ENCODE results near the gene HS2ST1. TPM values are rescaled to one million over a fixed set of nuclear protein-coding genes. Genes with fewer than 3 reads are reported as not detected.

HS2ST1 gene
- total RNA-seq, 1 donor from 2014 or later: 19.0 TPM

DNA sequence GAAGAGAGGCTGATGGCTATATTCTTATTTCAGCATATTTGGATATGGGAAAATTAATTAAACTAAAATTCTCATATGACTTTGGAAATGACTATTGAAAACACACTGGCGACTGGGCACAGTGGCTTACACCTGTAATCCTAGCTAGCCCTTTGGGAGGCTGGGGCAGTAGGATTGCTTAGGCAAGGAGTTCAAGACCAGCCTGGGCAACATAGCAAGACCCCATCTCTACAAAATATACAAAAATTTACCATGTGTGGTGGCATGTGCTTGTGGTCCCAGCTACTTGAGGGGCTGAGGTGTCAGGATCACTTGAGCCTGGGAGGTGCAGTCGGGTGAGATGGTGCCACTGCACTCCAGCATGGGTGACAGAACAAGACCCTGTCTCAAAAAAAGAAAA lies 26.2 kb downstream of the HS2ST1 start:
- DNase-seq (ENCODE audit: low read depth): no peak
- H3K4me3 ChIP-seq (ENCODE audit: low read depth, low read length): no peak overlapping the region
- no peaks in the 10 kb centered on the region for H3K27me3 ChIP-seq (ENCODE audit: control insufficient read depth, insufficient read depth, low read length)
- TF ChIP-seq, protein P1, sequence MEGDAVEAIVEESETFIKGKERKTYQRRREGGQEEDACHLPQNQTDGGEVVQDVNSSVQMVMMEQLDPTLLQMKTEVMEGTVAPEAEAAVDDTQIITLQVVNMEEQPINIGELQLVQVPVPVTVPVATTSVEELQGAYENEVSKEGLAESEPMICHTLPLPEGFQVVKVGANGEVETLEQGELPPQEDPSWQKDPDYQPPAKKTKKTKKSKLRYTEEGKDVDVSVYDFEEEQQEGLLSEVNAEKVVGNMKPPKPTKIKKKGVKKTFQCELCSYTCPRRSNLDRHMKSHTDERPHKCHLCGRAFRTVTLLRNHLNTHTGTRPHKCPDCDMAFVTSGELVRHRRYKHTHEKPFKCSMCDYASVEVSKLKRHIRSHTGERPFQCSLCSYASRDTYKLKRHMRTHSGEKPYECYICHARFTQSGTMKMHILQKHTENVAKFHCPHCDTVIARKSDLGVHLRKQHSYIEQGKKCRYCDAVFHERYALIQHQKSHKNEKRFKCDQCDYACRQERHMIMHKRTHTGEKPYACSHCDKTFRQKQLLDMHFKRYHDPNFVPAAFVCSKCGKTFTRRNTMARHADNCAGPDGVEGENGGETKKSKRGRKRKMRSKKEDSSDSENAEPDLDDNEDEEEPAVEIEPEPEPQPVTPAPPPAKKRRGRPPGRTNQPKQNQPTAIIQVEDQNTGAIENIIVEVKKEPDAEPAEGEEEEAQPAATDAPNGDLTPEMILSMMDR (IDR thresholded peaks at IDR 0.05; ENCODE audit: insufficient read depth, low read length, severe bottlenecking): no peak
- H3K36me3 ChIP-seq (ENCODE audit: control insufficient read depth, insufficient read depth, low read length): no peaks in the 10 kb centered on the region
- no peak for FAIRE-seq

DNA sequence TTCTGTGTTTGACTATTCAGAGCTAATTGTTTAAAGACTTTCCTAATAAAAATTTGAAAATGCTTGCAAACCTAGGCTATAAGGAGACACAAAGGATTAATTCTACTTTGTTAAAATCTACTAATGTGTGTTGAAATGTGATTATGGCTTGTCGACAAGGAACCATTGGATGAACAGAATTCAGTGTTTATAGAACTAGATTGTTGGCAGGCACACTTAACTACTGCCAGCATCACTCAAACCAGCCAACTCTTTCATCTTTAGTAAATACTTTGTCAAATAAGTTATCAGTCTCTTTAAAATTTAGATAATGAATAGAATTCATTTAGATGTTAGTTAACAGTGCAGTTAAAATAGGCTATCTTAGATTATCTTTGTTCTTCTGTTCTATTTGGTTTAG lies 27.6 kb downstream of the HS2ST1 start:
- DNase-seq (ENCODE audit: low read depth) (no peak), FAIRE-seq (no peak)
- Histone ChIP-seq H3K4me3 (ENCODE audit: low read depth, low read length) (no peak overlapping the region), H3K36me3 (ENCODE audit: control insufficient read depth, insufficient read depth, low read length) (no peaks in the 10 kb centered on the region), H3K27me3 (ENCODE audit: control insufficient read depth, insufficient read depth, low read length) (no peaks in the 10 kb centered on the region)
- TF ChIP-seq, protein P1 (IDR thresholded peaks at IDR 0.05; ENCODE audit: insufficient read depth, low read length, severe bottlenecking): no peak

DNA sequence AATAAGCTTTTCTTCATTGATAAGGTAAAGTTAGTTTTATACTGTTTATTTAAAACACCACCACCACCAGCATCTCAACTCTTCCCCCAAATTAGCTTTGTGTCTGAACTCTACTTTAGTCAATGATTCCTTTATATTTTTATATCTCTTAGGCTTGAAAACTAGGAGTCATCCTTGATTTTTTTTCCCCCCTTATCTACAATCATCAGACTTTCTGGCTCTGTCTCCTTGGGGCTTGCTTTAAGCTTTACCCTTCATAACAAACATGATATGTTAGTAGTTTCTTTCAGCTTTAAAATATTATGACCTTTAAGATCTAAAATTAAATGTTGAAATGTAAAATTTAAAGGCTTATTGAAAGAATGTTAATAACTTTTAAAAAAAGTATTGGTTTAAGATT lies 28.3 kb downstream of the HS2ST1 start:
- H3K36me3 ChIP-seq (ENCODE audit: control insufficient read depth, insufficient read depth, low read length): no peaks in the 10 kb centered on the region
- no peak overlapping the region for H3K4me3 ChIP-seq (ENCODE audit: low read depth, low read length)
- no peaks in the 10 kb centered on the region for H3K27me3 ChIP-seq (ENCODE audit: control insufficient read depth, insufficient read depth, low read length)
- FAIRE-seq (no peak), DNase-seq (ENCODE audit: low read depth) (no peak)
- TF ChIP-seq, protein P1 (IDR thresholded peaks at IDR 0.05; ENCODE audit: insufficient read depth, low read length, severe bottlenecking): no peak

DNA sequence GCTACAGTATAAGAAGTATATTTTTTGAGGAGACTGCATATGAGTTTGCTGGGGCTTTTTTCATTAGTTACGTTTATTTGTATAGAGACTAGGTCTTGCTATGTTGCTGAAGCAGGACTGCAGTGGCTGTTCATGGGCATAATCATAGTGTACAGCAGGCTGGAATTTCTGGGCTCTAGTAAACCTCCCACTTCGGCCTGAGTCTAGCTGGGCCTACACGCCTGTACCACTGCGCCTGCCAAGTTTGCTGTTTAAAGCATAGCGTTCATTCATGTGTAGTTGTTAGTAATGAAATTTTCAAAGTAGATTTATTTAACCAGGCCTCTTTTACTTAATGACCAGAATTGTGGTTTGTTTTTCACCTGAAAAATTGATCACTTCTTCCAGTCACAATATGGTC lies 33.8 kb downstream of the HS2ST1 start:
- Histone ChIP-seq H3K4me3 (ENCODE audit: low read depth, low read length) (no peak overlapping the region), H3K27me3 (ENCODE audit: control insufficient read depth, insufficient read depth, low read length) (no peaks in the 10 kb centered on the region), H3K36me3 (ENCODE audit: control insufficient read depth, insufficient read depth, low read length) (no peaks in the 10 kb centered on the region)
- FAIRE-seq (no peak), DNase-seq (ENCODE audit: low read depth) (no peak)
- TF ChIP-seq, protein P1 (IDR thresholded peaks at IDR 0.05; ENCODE audit: insufficient read depth, low read length, severe bottlenecking): no peak

DNA sequence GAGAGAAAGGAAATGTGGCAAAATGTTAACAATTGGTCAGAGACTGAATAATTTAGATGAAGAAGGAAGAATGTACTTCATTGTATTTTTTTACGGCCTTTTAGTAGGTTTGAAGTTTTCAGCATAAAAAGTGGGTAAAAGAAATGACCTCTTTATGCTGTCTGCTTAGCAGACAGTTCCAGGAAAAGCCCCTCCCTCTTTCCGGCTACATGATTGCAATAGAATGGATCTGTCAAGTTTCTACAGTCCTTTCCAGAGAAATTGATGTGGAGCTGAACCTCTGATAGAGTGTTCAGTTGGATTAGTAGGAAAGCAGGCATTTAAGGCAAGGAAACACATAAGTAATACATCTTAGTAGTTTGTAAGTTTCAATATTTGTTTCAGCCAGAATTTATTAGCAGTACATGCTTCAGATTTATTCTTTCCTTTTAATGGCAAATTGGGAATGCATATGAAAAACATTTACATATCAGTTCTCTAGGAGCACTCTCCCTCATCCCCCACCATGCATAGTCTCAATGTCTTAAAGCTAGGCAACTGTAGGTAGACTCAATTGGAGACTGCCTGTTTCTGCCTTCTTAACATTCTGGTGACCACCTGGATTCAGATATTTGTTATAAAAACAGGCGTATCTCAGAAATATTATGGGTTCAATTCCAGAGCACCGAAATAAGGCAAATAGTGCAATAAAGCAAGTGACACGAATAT lies 36.4 kb downstream of the HS2ST1 start:
- FAIRE-seq (no peak), DNase-seq (ENCODE audit: low read depth) (no peak)
- Histone ChIP-seq H3K36me3 (ENCODE audit: control insufficient read depth, insufficient read depth, low read length) (no peaks in the 10 kb centered on the region), H3K4me3 (ENCODE audit: low read depth, low read length) (no peak overlapping the region), H3K27me3 (ENCODE audit: control insufficient read depth, insufficient read depth, low read length) (no peaks in the 10 kb centered on the region)
- TF ChIP-seq, protein P1 (IDR thresholded peaks at IDR 0.05; ENCODE audit: insufficient read depth, low read length, severe bottlenecking): no peak

DNA sequence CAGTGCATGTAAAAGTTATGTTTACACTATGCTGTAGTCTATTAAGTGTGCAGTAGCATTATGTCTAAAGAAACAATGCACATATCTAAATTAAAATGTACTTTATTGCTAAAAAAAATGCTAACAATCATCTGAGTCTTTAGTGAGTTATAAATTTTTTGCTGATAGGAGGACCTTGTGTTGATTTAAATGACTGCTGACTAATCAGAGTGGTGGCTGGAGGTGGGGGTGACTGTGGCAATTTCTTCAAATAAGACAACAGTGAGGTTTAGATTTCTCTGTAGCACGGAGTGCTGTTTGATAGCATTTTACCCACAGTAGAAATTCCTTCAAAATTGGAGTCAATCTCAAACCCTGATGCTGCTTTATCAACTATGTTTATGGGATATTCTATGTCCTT lies 37.0 kb downstream of the HS2ST1 start:
- DNase-seq (ENCODE audit: low read depth) (no peak), FAIRE-seq (no peak)
- Histone ChIP-seq H3K4me3 (ENCODE audit: low read depth, low read length) (no peak overlapping the region), H3K27me3 (ENCODE audit: control insufficient read depth, insufficient read depth, low read length) (no peaks in the 10 kb centered on the region), H3K36me3 (ENCODE audit: control insufficient read depth, insufficient read depth, low read length) (no peaks in the 10 kb centered on the region)
- TF ChIP-seq, protein P1 (IDR thresholded peaks at IDR 0.05; ENCODE audit: insufficient read depth, low read length, severe bottlenecking): no peak
